Dedifferentiated amniotic fluid mesenchymal stem cell (primary cell): ENCODE results near the gene RASGRF2.
"Not testable (repeated sequence)": the region's sequence is repeated elsewhere in the genome, so short reads cannot be mapped to it uniquely, and the experiment has no call there.

Experiments used
- DNase-seq: peaks from one replicate; pipeline ENCODE4 v3.0.0-alpha.2; 2016; ENCODE audit errors: extremely low spot score

The RASGRF2 gene

DNA sequence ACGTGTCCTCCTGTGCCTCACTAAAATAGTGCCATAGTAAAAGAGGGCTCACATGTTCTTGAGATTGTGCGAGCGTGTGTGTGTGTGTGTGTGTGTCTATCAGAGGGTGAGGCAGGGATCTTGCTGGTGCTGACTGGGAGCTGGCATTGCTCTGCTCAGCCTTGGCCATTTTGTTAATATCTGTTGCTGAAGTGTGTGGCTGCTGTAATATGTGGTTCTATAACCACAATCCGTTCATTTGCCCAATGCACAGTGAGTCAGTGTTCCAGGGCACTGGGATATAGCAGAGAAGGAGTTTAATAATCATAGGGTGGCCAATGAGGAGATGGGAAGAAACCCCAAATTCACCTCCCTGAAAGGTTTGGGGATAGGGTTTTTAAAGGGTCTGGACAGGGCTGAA lies 61.3 kb downstream of the RASGRF2 start:
- no peak for DNase-seq

GRCh38 chr5:81021951-81022687 lies 62.0 kb downstream of the RASGRF2 start:
- no peak for DNase-seq

- no peak for DNase-seq
Observed at GRCh38 chr5:81022688-81023084, 62.5 kb downstream of the RASGRF2 start.

- DNase-seq: no peak
Observed at GRCh38 chr5:81023261-81023970, 63.3 kb downstream of the RASGRF2 start.

DNA sequence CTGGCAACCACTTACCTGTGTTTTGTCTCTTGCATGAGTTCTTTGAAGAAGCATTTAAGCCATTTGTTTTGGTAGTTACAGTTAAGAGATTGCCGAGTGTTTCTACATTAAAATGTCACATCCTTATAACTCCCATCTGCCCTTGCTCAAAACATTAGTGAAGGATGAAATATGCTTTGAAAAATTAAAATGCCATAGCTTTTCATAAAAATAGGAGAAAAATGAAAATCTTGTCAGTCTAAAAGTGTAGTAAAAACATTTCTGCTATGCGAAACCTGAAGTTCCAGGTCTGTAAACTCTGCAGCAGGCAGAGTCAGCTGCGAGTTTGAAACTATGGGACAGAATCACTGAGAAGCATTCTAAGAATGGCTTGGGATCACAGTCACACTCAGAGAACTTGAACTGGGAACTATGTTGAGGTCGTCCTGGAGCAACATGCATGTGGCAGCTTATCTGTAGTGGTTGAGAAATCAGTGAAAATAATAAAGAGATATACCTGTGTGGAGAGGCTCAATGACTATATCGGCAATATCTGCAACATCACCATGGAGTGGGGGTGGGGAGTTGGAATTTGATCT lies 67.4 kb downstream of the RASGRF2 start:
- DNase-seq: no peak

- not testable (repeated sequence) for DNase-seq
Observed at GRCh38 chr5:81028888-81029287, 68.7 kb downstream of the RASGRF2 start.

- DNase-seq: not testable (repeated sequence)
Observed at GRCh38 chr5:81029736-81030135, 69.6 kb downstream of the RASGRF2 start.

GRCh38 chr5:81030236-81031034 lies 70.3 kb downstream of the RASGRF2 start:
- DNase-seq: not testable (repeated sequence)

DNA sequence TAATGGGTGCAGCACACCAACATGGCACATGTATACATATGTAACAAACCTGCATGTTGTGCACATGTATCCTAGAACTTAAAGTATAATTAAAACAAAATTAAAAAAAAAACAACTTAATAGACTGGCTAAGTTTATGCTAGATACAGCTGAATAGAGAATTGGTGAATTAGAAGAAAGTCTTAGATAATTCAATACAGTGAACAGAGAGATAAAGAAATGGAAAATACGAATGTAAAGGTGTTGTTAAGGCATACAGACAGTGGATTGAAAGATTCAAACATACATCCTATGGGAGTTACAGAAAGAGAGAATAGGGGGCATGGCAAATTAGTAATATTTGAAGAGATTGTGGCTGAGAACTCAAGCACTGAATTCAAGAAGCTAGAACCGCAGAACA lies 75.4 kb downstream of the RASGRF2 start:
- DNase-seq: no peak

- DNase-seq: no peak
Observed at GRCh38 chr5:81038495-81038894, 78.3 kb downstream of the RASGRF2 start.

DNA sequence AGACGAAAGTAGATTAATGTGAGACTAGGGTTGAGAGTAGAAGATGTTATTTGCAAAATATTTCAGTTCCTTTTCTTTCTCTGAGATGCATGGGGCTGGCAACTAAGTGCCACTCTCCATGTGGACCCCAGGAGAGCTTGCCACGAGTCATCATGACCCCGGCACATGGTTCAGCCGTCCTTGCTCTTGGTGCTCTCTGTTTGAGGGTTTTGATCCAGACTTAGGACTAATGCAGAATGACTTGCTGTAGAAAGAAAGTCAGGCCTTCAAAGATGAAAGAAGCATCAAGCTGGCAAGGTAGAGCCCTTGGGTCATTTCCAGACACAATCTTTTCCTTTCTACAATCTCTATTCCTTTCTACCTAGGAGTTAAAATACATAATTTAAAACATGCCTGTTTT lies 84.7 kb downstream of the RASGRF2 start:
- DNase-seq: no peak

- no peak for DNase-seq
Observed at GRCh38 chr5:81045389-81045807, 85.2 kb downstream of the RASGRF2 start.

GRCh38 chr5:81046041-81046440 lies 85.9 kb downstream of the RASGRF2 start:
- DNase-seq: no peak

DNA sequence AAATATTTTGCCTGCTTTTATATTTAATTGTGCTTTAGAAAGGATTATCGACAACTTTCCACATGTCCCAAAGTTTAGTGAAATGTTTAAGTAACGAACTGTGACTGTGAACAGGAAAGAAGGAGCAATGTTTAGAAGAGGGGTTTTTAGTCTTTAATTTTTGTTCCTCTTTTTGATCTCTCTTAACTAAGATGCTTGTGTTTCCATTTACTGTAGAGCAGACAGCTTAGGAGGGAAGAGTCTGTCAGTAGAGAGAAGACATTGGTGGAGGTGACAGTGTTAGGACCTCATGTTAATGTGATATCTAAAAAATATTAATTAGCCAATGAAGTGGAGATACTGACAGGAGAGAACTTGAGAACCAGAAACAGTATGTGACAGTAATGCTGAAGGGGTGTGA lies 92.2 kb downstream of the RASGRF2 start:
- no peak for DNase-seq

- DNase-seq: not testable (repeated sequence)
Observed at GRCh38 chr5:81053282-81053681, 93.1 kb downstream of the RASGRF2 start.

- no peak for DNase-seq
Observed at GRCh38 chr5:81058121-81058520, 98.0 kb downstream of the RASGRF2 start.

GRCh38 chr5:81065492-81065891 lies 105.3 kb downstream of the RASGRF2 start:
- no peak for DNase-seq

DNA sequence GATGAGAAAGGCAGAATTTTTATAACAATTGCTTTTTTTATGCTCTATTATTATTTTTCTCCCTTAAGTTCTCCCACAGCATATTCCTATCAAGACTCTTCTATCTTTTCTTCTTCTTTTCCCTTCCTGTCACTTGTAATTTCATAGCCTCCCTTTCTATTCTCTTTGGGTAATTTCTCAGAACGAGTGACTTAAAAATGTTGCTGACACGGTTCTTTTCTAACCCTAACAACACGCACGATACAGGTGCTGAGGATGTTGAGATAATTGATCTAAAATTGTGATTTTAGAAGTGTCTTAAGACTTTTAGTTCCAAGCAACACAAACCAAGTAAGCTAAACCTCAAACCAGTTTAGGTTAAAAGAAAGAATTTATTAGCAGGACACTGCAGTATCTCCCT lies 105.9 kb downstream of the RASGRF2 start:
- DNase-seq: no peak

- no peak for DNase-seq
Observed at GRCh38 chr5:81067406-81067805, 107.2 kb downstream of the RASGRF2 start.

DNA sequence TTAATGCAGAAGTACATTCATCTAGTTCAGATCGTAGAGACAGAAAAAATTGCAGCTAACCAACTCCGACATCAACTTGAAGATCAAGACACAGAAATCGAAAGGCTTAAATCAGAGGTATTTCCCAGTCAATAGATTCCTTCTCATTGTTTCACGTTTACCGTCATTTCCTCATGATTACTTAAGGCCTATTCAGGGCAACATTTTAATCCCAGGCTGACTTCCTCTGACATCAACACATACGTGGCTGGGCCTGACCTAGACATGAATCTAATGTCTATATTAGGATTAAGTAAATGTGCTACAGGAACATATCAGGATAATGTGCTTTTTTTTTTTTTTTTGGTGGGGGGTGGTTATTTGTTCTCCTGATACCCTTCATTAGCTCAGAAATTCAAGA lies 107.9 kb downstream of the RASGRF2 start:
- DNase-seq: no peak

DNA sequence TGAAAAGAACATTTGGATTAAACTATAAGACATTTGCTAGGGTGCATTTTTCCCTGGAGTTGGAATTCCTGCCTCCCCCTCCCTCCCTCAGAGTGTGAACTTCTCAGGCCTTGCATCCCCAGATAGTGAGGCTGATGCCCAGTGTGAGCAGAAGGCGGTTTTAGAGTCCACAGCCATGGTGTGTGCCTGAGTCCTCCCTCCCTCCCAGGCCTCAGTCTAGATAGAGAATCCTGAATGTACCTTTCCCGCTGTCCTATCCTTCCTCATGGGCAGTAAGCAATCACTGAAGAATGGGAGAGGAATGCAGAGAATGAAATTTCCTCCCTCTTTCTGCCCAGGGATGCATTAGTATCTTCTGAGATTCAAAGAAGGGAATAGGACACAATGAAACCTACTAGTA lies 108.5 kb downstream of the RASGRF2 start:
- DNase-seq: no peak

- no peak for DNase-seq
Observed at GRCh38 chr5:81069990-81070389, 109.8 kb downstream of the RASGRF2 start.
